H7 (cell line): ENCODE data around the gene FBXO36. TPM values are rescaled to one million over a fixed set of nuclear protein-coding genes. Genes with fewer than 3 reads are reported as not detected.
"Not testable (repeated sequence)": the region's sequence is repeated elsewhere in the genome, so short reads cannot be mapped to it uniquely, and the experiment has no call there.

ENCODE experiments used
- DNase-seq: peaks from one replicate; pipeline ENCODE4 v3.0.0; 2012
- H3K27me3 ChIP-seq: 2 replicates; pipeline ENCODE4 v1.6.0; 2011; ENCODE audit warnings: mild to moderate bottlenecking, low read length; ENCODE audit not compliant: control insufficient read depth, insufficient read depth
- H3K36me3 ChIP-seq: replicated peaks from 2 replicates; pipeline ENCODE4 v1.5.1; 2011; ENCODE audit warnings: low read length; ENCODE audit not compliant: control insufficient read depth, insufficient read depth
- H3K4me3 ChIP-seq: 2 replicates; pipeline ENCODE4 v1.5.1; 2011; ENCODE audit warnings: low read depth, mild to moderate bottlenecking, control low read depth, low read length, moderate library complexity; ENCODE audit not compliant: insufficient read depth
- total RNA-seq: library from RNA; depleted of rRNA; stranded (reverse); fragments of >200 nt; shearing (Covaris generic); gene quantifications from 2 replicates; pipeline ENCODE4 v1.2.3, GENCODE V29; 2014

Gene FBXO36
- total RNA-seq, 1 experiment from 2014 or later: 7.9 TPM

DNA sequence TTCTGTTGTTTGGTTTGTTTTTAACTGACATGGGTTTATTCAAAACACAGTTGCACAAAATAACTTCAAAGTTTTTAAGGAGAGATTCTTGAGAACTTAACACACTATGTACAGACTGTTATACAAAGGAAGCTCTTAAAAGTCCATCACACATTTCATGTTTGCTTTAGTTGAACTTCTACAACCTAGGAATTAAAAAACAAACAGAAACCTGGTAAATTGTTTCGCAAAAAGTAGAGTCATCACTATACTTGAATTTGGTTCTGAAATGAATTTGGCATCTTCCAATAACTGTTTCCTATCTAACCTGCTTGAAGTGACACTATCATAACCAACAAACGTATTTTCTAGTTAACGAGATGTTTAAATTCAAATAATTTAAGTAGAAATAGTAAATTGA is 22.3 kb upstream of the FBXO36 start:
- no peaks in the 10 kb centered on the region for H3K27me3 ChIP-seq
- H3K4me3 ChIP-seq: no peak overlapping the region
- no peak for DNase-seq
- no peaks in the 10 kb centered on the region for H3K36me3 ChIP-seq

DNA sequence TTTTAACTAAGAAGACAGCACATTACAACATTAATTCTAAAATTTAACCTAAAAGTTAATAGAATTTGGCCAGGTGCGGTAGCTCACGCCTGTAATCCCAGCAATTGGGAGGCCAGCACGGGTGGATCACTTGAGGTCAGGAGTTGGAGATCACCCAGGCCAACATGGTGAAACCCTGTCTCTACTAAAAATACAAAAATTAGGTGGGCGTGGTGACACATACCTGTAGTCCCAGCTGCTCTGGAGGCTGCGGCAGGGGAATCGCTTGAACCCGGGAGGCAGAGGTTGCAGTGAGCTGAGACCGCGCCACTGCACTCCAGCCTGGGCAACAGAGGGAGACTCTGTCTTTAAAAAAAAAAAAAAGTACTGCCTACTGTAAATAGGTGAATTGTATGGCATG is 21.8 kb upstream of the FBXO36 start:
- not testable (repeated sequence) for H3K36me3 ChIP-seq, DNase-seq, H3K4me3 ChIP-seq, H3K27me3 ChIP-seq

DNA sequence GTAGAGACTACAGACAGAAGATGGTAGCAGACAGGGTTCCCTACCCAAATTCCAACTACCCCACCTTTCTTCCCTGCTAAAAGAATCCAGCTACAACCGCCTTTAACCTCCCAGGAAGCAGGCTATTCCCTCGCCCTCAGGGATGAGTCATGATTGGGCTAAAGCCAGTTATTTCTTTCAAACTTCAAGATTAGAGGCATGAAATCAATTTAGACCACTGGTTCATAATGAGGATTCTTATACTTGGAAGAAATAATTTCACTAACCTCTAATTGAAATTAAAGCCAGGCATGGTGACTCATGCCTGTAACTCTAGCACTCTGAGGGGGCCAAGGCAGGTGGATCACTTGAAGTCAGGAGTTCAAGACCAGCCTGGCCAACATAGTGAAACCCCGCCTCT is 20.5 kb upstream of the FBXO36 start:
- no peaks in the 10 kb centered on the region for H3K36me3 ChIP-seq
- no peaks in the 10 kb centered on the region for H3K27me3 ChIP-seq
- H3K4me3 ChIP-seq: no peak overlapping the region
- peak; percentile 22 for DNase-seq

DNA sequence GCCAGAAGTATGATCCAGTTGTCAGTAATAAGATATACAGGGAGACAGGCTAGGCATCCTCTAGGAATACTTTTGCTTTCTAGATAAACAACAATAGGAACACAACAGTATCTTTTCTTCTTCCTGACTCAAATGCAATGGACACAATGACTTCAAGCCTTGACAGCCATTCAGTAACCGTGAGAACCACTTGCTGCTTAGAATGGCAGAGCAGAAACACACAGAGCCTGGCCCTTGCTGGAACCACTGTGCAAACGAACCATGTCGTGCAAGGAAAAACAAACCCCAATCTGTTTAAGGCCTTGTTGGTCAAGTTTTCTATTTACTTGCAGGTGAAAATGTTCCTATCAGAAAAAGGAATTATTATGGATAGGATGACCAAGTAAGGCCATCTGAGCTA is 19.3 kb upstream of the FBXO36 start:
- no peaks in the 10 kb centered on the region for H3K27me3 ChIP-seq
- no peak overlapping the region for H3K4me3 ChIP-seq
- DNase-seq: no peak
- H3K36me3 ChIP-seq: no peaks in the 10 kb centered on the region; the same call in 1 of the 2 replicates

DNA sequence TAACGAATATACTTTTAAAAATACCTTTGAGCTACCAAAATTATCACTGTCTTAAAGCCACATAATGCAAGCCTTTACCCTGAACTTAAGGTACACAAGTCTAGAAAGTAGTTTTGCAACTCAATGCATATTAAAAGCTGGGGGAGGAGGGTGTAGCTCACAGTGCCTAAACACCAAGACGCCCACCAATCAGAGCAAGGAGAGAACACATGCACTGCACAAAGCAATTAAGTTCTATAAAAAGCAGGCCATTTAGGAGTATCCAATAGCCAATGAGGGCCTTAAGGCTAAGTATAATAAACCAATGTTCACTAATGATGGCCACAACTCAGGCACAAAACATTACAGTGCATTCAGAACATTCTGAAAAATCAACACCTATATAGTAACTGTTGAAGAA is 16.7 kb upstream of the FBXO36 start:
- Histone ChIP-seq H3K36me3 (no peaks in the 10 kb centered on the region; the same call in 1 of the 2 replicates), H3K4me3 (no peak overlapping the region), H3K27me3 (no peaks in the 10 kb centered on the region)
- no peak for DNase-seq

DNA sequence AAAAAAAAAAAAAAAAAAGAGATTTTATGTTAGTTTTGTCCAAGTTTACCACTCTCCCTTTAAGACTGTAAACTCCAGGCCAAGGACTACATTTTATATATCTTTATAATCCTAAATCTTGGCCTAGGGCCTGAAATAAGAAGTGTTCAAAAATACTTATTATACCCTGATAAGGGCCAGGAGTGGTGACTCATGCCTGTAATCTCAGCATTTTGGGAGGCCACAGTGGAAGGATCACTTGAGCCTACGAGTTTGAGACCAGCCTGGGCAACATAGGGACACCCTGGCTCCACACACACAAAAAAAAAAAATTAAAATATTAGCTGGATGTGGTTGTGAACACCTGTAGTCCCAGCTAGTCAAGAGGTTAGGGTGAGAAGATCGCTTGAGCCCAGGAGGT is 13.2 kb upstream of the FBXO36 start:
- no peak overlapping the region for H3K4me3 ChIP-seq
- no peaks in the 10 kb centered on the region; the same call in 1 of the 2 replicates for H3K36me3 ChIP-seq
- DNase-seq: no peak
- no peaks in the 10 kb centered on the region for H3K27me3 ChIP-seq

GRCh38 chr2:229910147-229910831 is 12.0 kb upstream of the FBXO36 start:
- no peak for DNase-seq

GRCh38 chr2:229910832-229911412 is 11.4 kb upstream of the FBXO36 start:
- Histone ChIP-seq H3K36me3 (no peaks in the 10 kb centered on the region; the same call in 1 of the 2 replicates), H3K27me3 (no peaks in the 10 kb centered on the region), H3K4me3 (no peak overlapping the region)
- peak; percentile 70 for DNase-seq

More at GRCh38 chr2:229910147-229910831, 12.0 kb upstream of the FBXO36 start:
- no peaks in the 10 kb centered on the region; the same call in 1 of the 2 replicates for H3K36me3 ChIP-seq
- no peak overlapping the region for H3K4me3 ChIP-seq
- H3K27me3 ChIP-seq: no peaks in the 10 kb centered on the region

DNA sequence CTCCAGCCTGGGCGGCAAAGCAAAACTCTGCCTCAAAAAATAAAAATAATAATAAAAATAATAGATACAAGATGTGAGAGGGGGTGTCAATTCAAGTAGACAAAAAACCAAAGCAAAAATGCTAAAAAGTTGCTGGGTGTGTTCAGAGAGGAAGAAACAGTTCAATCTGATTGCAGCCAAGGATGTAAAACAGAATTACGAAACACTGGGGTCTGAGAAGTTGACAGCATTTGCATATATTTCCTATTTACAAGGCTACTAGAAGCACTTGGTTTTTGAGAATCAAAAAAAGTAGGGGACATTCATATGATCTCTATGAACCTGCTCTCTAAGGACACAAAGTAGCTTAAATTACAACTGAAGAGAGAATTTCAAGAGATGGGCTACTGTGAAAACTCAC is 8.1 kb upstream of the FBXO36 start:
- no peaks in the 10 kb centered on the region; the same call in 1 of the 2 replicates for H3K36me3 ChIP-seq
- no peaks in the 10 kb centered on the region for H3K27me3 ChIP-seq
- H3K4me3 ChIP-seq: no peak overlapping the region
- no peak for DNase-seq

GRCh38 chr2:229917793-229918192 is 4.5 kb upstream of the FBXO36 start:
- H3K36me3 ChIP-seq: no peaks in the 10 kb centered on the region; the same call in 1 of the 2 replicates
- H3K4me3 ChIP-seq: no peak overlapping the region
- no peaks in the 10 kb centered on the region for H3K27me3 ChIP-seq
- DNase-seq: no peak

GRCh38 chr2:229920011-229920641 is 2.2 kb upstream of the FBXO36 start:
- peak; percentile 48 for DNase-seq
- no peaks in the 10 kb centered on the region for H3K27me3 ChIP-seq

DNA sequence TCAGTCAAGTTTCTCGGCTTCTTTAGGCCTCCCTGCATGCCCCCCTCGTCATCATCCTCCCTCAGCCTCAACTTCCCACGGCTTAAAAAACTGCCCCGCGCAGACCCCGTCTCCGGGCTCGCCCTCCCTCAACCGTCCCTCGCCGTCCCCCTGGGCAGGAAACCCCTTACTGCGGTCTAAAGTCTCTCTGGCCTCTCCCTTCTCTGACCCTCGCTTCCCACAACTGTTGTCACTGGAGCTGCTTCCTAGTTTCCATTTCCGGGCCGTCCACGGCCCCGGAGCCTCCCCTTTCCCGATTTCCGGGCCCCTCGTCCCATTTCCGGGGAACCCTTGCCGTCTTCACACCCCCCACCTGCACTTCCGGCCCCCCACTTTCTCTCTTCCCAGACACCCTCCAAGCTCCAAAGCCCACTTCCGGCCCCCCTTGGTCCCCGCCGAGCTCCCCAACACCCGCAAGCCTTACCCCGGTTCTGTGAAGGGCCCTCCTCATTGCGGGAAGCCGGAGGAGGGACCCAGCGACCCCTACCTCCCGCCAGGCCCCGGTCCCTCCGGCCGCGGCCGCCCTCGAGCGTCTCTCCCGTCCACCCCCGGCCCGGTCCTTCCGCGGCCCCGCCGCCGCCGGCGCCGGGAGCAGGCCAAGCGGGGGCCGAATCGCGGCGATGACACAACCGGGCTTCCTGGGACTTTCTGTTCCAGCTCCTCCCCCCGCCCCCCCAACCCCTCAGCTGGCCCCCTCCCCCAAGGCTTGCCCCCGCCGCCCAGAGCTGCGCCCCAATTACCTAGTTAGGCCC is 1.0 kb upstream of the FBXO36 start:
- Histone ChIP-seq H3K36me3 (no peaks in the 10 kb centered on the region; the same call in 1 of the 2 replicates), H3K4me3 (peak overlapping the region; percentile 82)
- peak; percentile 85 for DNase-seq

More at GRCh38 chr2:229920011-229920641, 2.2 kb upstream of the FBXO36 start:
- no peaks in the 10 kb centered on the region; the same call in 1 of the 2 replicates for H3K36me3 ChIP-seq
- peak overlapping the region; percentile 82 for H3K4me3 ChIP-seq

DNA sequence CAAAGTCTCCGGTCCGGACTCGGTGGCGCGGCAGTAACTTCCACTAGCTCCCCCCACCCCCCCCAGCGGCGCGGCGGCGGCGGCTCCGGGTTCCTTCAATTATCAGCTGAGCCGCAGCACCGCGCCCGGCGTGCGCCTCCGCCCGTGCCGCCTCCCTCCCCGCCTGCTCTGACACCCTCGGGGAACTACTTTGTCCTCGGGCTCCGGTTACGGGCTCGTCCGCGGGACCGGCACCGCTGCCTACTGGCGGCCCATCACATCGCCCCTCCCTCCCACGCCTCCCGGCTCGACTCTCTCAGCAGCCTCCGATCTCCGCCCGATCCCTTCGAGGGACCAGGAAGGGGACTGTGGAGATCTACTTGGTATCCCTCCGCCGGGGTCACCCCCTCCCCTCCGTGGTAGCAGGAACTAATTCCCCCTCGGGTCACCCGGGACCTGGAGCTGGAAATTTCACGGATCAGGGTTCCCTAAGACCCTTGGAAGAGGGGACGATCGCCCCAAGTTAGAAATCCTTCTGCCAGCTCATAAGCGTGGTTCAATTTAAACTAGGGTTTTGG is 333 bp upstream of the FBXO36 start, which contains the start of gene TRIP12:
Gene TRIP12, minus strand, starts transcription at position 118 of the 557 bp plus-strand sequence. CDS start 41,930 bp downstream, outside the sequence.
- H3K4me3 ChIP-seq: peak within 1 kb of the TSS; percentile 82
- H3K27me3 ChIP-seq: no peaks in the 10 kb centered on the region
- peak; percentile 94 for DNase-seq
- no peaks in the 10 kb centered on the region for H3K36me3 ChIP-seq

More for the DNA sequence above, 1.0 kb upstream of the FBXO36 start:
- H3K27me3 ChIP-seq: no peaks in the 10 kb centered on the region

- not testable (repeated sequence) for H3K27me3 ChIP-seq, DNase-seq, H3K4me3 ChIP-seq, H3K36me3 ChIP-seq
Observed at GRCh38 chr2:229924541-229924940, 2.2 kb downstream of the FBXO36 start.
